ENCODE measurements around the gene DCAF11. TPM values are rescaled to one million over a fixed set of nuclear protein-coding genes. Genes with fewer than 3 reads are reported as not detected.
A peak's percentile ranks its signal among the peaks of the same experiment; 100 is the strongest.

DCAF11 gene
- total RNA-seq, 1 donor, result 47.9 TPM

- no peak overlapping the region for H3K4me3 ChIP-seq (ENCODE audit: low read depth, low read length)
- no peak for DNase-seq (ENCODE audit: low read depth)
- TF ChIP-seq CTCF (IDR thresholded peaks at IDR 0.05; ENCODE audit: insufficient read depth, low read depth, low read length), result no peak
Measured at GRCh38 chr14:24167469-24168114, 53.0 kb downstream of the DCAF11 start.

- no peak for TF ChIP-seq CTCF (IDR thresholded peaks at IDR 0.05; ENCODE audit: insufficient read depth, low read depth, low read length)
- no peak within 1 kb of the TSS for H3K4me3 ChIP-seq (ENCODE audit: low read depth, low read length)
- DNase-seq (ENCODE audit: low read depth), result peak; percentile 53
Measured at GRCh38 chr14:24171422-24172260, 57.1 kb downstream of the DCAF11 start, which contains the start of gene REC8. Gene REC8 (plus strand): TSS chr14:24172080. CDS start chr14:24172553, 473 bp downstream.

- H3K4me3 ChIP-seq (ENCODE audit: low read depth, low read length), result no peak overlapping the region
- DNase-seq (ENCODE audit: low read depth), result no peak
- TF ChIP-seq CTCF (IDR thresholded peaks at IDR 0.05; ENCODE audit: insufficient read depth, low read depth, low read length), result no peak
Measured at GRCh38 chr14:24172261-24172860, 57.8 kb downstream of the DCAF11 start.

- H3K4me3 ChIP-seq (ENCODE audit: low read depth, low read length), result no peak overlapping the region
- no peak for DNase-seq (ENCODE audit: low read depth)
- no peak for TF ChIP-seq CTCF (IDR thresholded peaks at IDR 0.05; ENCODE audit: insufficient read depth, low read depth, low read length)
Measured at GRCh38 chr14:24172871-24173281, 58.3 kb downstream of the DCAF11 start.

Small RNA genes lying within 50 kb of the gene (small RNA-seq; reads per million reads assigned to genes)
- gene IRF9 (not detected), gene RNA5SP383 (not detected)

Other genes with a start within 250 kb of the DCAF11 start
- gene DHRS4, start 161.0 kb upstream of the DCAF11 start, total RNA-seq, result 38.3 and 39.7 TPM in 2 replicates
- 11.7 and 13.2 TPM in 2 replicates for gene DHRS4L2, start 125.8 kb upstream of the DCAF11 start, total RNA-seq
- gene CARMIL3, start 62.8 kb upstream of the DCAF11 start, total RNA-seq, result not detected in 2 replicates
- not detected in 2 replicates for gene CPNE6, start 43.2 kb upstream of the DCAF11 start, total RNA-seq
- gene PCK2, start 20.5 kb upstream of the DCAF11 start, total RNA-seq, result 13.0 and 33.2 TPM in 2 replicates
- 0.86 and 1.3 TPM in 2 replicates for gene NRL, start 172 bp downstream of the DCAF11 start, total RNA-seq
- not detected in 2 replicates for gene FITM1, start 15.9 kb downstream of the DCAF11 start, total RNA-seq
- 95.7 and 147 TPM in 2 replicates for gene PSME1, start 21.4 kb downstream of the DCAF11 start, total RNA-seq
- gene EMC9, start 26.8 kb downstream of the DCAF11 start, total RNA-seq, result 9.9 and 17.4 TPM in 2 replicates
- gene PSME2, start 31.8 kb downstream of the DCAF11 start, total RNA-seq, result 141 and 151 TPM in 2 replicates
- gene RNF31, start 32.7 kb downstream of the DCAF11 start, total RNA-seq, result 37.4 and 38.0 TPM in 2 replicates
- 67.6 and 96.7 TPM in 2 replicates for gene IRF9, start 46.5 kb downstream of the DCAF11 start, total RNA-seq
- 4.2 and 4.7 TPM in 2 replicates for gene REC8, start 57.3 kb downstream of the DCAF11 start, total RNA-seq
- 39.6 and 41.9 TPM in 2 replicates for gene IPO4, start 74.0 kb downstream of the DCAF11 start, total RNA-seq
- gene TM9SF1, start 80.7 kb downstream of the DCAF11 start, total RNA-seq, result 64.4 and 96.3 TPM in 2 replicates
- under 0.01 and 0.32 TPM in 2 replicates for gene TSSK4, start 90.9 kb downstream of the DCAF11 start, total RNA-seq
- gene CHMP4A, start 98.7 kb downstream of the DCAF11 start, total RNA-seq, result 13.8 and 15.8 TPM in 2 replicates
- gene MDP1, start 101.3 kb downstream of the DCAF11 start, total RNA-seq, result 8.6 and 15.5 TPM in 2 replicates
- gene NEDD8, start 117.6 kb downstream of the DCAF11 start, total RNA-seq, result 114 and 128 TPM in 2 replicates
- gene GMPR2, start 118.2 kb downstream of the DCAF11 start, total RNA-seq, result 76.7 and 87.7 TPM in 2 replicates
- gene TINF2, start 127.8 kb downstream of the DCAF11 start, total RNA-seq, result 43.2 and 60.9 TPM in 2 replicates
- gene TGM1, start 148.4 kb downstream of the DCAF11 start, total RNA-seq, result 0.64 and 2.2 TPM in 2 replicates
- 25.8 and 28.1 TPM in 2 replicates for gene RABGGTA, start 156.8 kb downstream of the DCAF11 start, total RNA-seq
- 8.7 and 13.8 TPM in 2 replicates for gene DHRS1, start 185.0 kb downstream of the DCAF11 start, total RNA-seq
- 24.5 and 29.4 TPM in 2 replicates for gene NOP9, start 185.1 kb downstream of the DCAF11 start, total RNA-seq
- 1.3 and 3.0 TPM in 2 replicates for gene CIDEB, start 193.2 kb downstream of the DCAF11 start, total RNA-seq
- gene LTB4R2, start 195.4 kb downstream of the DCAF11 start, total RNA-seq, result 3.9 and 6.8 TPM in 2 replicates
- gene LTB4R, start 196.7 kb downstream of the DCAF11 start, total RNA-seq, result 1.3 and 1.6 TPM in 2 replicates
- gene ADCY4, start 220.3 kb downstream of the DCAF11 start, total RNA-seq, result 4.2 and 18.1 TPM in 2 replicates
- 0.32 and 3.9 TPM in 2 replicates for gene RIPK3, start 225.2 kb downstream of the DCAF11 start, total RNA-seq